Measurements from ENCODE around the gene SLC29A4. TPM values are rescaled to one million over a fixed set of nuclear protein-coding genes. Genes with fewer than 3 reads are reported as not detected.
A peak's percentile ranks its signal among the peaks of the same experiment; 100 is the strongest.
"Not testable (repeated sequence)": the region's sequence is repeated elsewhere in the genome, so short reads cannot be mapped to it uniquely, and the experiment has no call there.

Gene SLC29A4
- total and polyA plus RNA-seq, 5 donors from 2014 or later, result 0.22 to 0.47 (median 0.25) TPM

DNA sequence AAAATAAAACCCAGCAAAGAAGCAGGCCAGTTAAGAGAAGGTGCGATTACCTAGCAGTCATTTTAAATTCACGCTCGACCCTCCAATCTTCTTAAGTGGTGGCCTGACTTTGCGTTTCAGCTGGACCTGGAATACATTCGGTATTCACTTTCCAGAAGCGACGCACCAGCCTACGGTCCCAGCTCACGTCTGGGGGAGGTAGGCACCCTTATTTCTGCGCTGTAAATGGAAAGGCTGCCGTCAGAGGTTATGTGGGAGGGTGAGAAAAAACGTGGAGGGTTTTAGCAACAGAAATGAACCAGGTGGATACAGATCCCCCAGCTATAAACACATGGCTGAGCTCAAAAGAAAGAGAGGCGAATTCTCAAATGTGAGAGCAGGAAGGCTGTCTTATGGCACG is 29.2 kb upstream of the SLC29A4 start:
- not testable (repeated sequence) for H3K9me3 Mint-ChIP-seq; H3K4me1 Mint-ChIP-seq; H3K4me1 ChIP-seq (ENCODE audit: control insufficient read depth, insufficient read depth, low read length, poor library complexity, severe bottlenecking); DNase-seq; H3K27me3 ChIP-seq (ENCODE audit: control insufficient read depth, insufficient read depth, low read length); ATAC-seq (ENCODE audit: low read depth in 2 of 2); H3K9me3 ChIP-seq (ENCODE audit: control insufficient read depth in 2 of 2, low read length in 2 of 2); H3K27ac ChIP-seq (ENCODE audit: insufficient read depth, low read length, poor library complexity, severe bottlenecking); H3K36me3 Mint-ChIP-seq; H3K36me3 ChIP-seq (ENCODE audit: control insufficient read depth, insufficient read depth, low read length); H3K4me3 Mint-ChIP-seq; H3K4me3 ChIP-seq (ENCODE audit: low read depth, low read length); H3K27ac Mint-ChIP-seq
- H3K27me3 Mint-ChIP-seq, result peaks cover 13% of the 10 kb centered on the region

- H3K27me3 ChIP-seq (ENCODE audit: control insufficient read depth, insufficient read depth, low read length); H3K4me3 ChIP-seq (ENCODE audit: low read depth, low read length); H3K4me1 ChIP-seq (ENCODE audit: control insufficient read depth, insufficient read depth, low read length, poor library complexity, severe bottlenecking); H3K9me3 Mint-ChIP-seq; ATAC-seq (ENCODE audit: low read depth in 2 of 2); H3K9me3 ChIP-seq (ENCODE audit: control insufficient read depth in 2 of 2, low read length in 2 of 2); H3K36me3 Mint-ChIP-seq; DNase-seq; H3K27ac ChIP-seq (ENCODE audit: insufficient read depth, low read length, poor library complexity, severe bottlenecking); H3K36me3 ChIP-seq (ENCODE audit: control insufficient read depth, insufficient read depth, low read length); H3K4me1 Mint-ChIP-seq; H3K4me3 Mint-ChIP-seq; H3K27ac Mint-ChIP-seq: not testable (repeated sequence)
- H3K27me3 Mint-ChIP-seq, result peaks cover 15% of the 10 kb centered on the region
These were observed 28.4 kb upstream of the SLC29A4 start for GRCh38 chr7:5254371-5254770.

DNA sequence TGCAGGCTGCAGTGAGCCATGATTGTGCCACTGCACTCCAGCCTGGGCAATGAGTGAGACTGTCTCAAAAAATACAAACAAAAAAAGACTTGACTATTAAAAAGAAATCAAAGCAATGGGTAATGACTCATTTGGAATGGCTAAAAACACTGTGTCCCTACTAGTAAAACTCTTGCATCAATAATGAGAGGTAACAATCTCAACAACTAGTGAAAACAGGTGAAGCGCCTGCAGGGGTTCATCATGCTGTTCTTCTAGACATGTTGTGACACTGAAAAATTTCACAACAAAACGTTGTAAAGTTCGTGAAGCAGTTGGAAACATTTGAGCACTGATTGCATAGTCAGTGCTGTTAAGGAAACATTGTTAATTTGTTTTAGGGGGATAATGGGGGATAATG is 26.9 kb upstream of the SLC29A4 start:
- Mint-ChIP-seq H3K36me3 (no peaks in the 10 kb centered on the region), H3K4me1 (no peaks in the 10 kb centered on the region), H3K27ac (no peak overlapping the region), H3K27me3 (peaks cover 18% of the 10 kb centered on the region), H3K9me3 (peaks cover 0 to 3% (median 0%) of the 10 kb centered on the region in 7 donors), H3K4me3 (no peak overlapping the region)
- DNase-seq, result no peak
- Histone ChIP-seq H3K27me3 (ENCODE audit: control insufficient read depth, insufficient read depth, low read length) (no peaks in the 10 kb centered on the region), H3K27ac (ENCODE audit: insufficient read depth, low read length, poor library complexity, severe bottlenecking) (no peak overlapping the region), H3K4me3 (ENCODE audit: low read depth, low read length) (no peak overlapping the region), H3K36me3 (ENCODE audit: control insufficient read depth, insufficient read depth, low read length) (no peaks in the 10 kb centered on the region), H3K9me3 (ENCODE audit: control insufficient read depth in 2 of 2, low read length in 2 of 2) (no peaks in the 10 kb centered on the region), H3K4me1 (ENCODE audit: control insufficient read depth, insufficient read depth, low read length, poor library complexity, severe bottlenecking) (no peaks in the 10 kb centered on the region)
- ATAC-seq (ENCODE audit: low read depth in 2 of 2), result no peak

- not testable (repeated sequence) for H3K36me3 ChIP-seq (ENCODE audit: control insufficient read depth, insufficient read depth, low read length); H3K4me1 ChIP-seq (ENCODE audit: control insufficient read depth, insufficient read depth, low read length, poor library complexity, severe bottlenecking); H3K27me3 Mint-ChIP-seq; H3K27me3 ChIP-seq (ENCODE audit: control insufficient read depth, insufficient read depth, low read length); H3K27ac Mint-ChIP-seq; H3K4me3 Mint-ChIP-seq; H3K4me1 Mint-ChIP-seq; ATAC-seq (ENCODE audit: low read depth in 2 of 2); H3K27ac ChIP-seq (ENCODE audit: insufficient read depth, low read length, poor library complexity, severe bottlenecking); DNase-seq; H3K9me3 ChIP-seq (ENCODE audit: control insufficient read depth in 2 of 2, low read length in 2 of 2); H3K4me3 ChIP-seq (ENCODE audit: low read depth, low read length); H3K36me3 Mint-ChIP-seq; H3K9me3 Mint-ChIP-seq
These were observed 22.1 kb upstream of the SLC29A4 start for GRCh38 chr7:5260530-5261068.

DNA sequence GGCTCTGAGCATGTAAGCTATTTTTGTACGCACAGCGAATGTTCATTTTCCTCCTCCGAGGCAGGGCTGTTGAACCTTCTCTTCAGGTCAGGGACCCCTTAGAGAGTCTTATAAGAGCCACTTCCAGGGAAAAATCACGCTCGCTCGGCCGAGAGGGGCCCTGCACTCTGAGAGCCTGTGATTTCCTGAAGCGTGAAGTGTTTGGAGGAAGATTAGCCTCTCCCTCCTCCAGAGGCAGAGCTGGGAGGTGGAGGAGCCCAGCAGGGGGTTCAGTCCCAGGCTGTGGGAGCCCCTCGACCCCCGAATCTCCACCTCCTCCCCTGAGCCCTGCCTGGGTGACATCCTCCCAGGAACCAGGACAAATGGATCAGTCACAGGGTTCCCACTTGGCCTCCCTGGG is 19.7 kb upstream of the SLC29A4 start:
- not testable (repeated sequence) for H3K9me3 ChIP-seq (ENCODE audit: control insufficient read depth in 2 of 2, low read length in 2 of 2); H3K27ac ChIP-seq (ENCODE audit: insufficient read depth, low read length, poor library complexity, severe bottlenecking); H3K36me3 Mint-ChIP-seq; H3K4me3 Mint-ChIP-seq; ATAC-seq (ENCODE audit: low read depth in 2 of 2); H3K9me3 Mint-ChIP-seq; H3K4me3 ChIP-seq (ENCODE audit: low read depth, low read length); H3K4me1 ChIP-seq (ENCODE audit: control insufficient read depth, insufficient read depth, low read length, poor library complexity, severe bottlenecking); H3K27me3 Mint-ChIP-seq; DNase-seq; H3K27ac Mint-ChIP-seq; H3K4me1 Mint-ChIP-seq; H3K36me3 ChIP-seq (ENCODE audit: control insufficient read depth, insufficient read depth, low read length); H3K27me3 ChIP-seq (ENCODE audit: control insufficient read depth, insufficient read depth, low read length)

DNA sequence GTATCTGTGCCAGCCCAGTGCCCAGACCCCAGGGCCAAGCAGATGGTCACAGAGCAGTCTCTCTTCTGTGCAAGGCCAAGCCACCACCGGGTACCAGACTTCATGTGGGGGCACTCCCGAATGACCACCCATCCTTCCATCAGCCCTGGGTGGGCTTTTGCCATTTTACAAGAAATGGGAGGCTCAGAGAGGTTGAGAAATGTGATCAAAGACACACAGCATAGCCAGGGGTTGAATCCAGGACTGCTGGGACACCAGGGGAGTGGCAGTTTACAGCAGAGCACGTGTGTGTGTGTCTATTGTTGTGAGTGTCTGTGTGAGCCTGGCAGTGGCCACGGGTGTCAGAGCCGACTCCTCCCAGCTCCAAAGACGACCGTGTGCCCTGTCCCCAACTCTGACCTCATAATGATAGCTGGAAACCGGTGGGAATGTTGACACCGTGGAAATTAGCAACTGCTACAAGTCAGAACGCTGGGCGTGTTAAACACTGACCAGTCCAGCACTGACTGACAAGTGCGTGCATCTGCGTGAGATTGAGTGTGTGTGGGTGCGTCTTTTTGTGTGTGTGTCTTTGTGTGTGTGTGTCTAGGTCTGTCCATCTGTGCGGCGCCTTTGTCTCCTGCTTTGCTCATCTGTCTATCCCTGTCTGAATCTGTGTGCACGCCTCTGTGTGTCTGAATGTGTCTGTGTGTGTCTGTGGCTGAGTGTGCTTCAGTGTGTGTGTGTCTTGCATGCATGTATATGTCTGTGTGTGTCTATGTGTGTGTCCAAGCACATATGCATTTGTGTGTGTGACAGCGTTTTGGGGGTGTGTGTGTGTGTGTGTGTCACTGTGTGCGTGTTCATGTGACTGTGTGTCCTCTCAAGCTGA is 17.2 kb upstream of the SLC29A4 start:
- no peaks in the 10 kb centered on the region for H3K27me3 ChIP-seq (ENCODE audit: control insufficient read depth, insufficient read depth, low read length)
- H3K27ac Mint-ChIP-seq, result no peak overlapping the region
- ATAC-seq (ENCODE audit: low read depth in 2 of 2), result peak in 1 of 2 donors; percentile 22

DNA sequence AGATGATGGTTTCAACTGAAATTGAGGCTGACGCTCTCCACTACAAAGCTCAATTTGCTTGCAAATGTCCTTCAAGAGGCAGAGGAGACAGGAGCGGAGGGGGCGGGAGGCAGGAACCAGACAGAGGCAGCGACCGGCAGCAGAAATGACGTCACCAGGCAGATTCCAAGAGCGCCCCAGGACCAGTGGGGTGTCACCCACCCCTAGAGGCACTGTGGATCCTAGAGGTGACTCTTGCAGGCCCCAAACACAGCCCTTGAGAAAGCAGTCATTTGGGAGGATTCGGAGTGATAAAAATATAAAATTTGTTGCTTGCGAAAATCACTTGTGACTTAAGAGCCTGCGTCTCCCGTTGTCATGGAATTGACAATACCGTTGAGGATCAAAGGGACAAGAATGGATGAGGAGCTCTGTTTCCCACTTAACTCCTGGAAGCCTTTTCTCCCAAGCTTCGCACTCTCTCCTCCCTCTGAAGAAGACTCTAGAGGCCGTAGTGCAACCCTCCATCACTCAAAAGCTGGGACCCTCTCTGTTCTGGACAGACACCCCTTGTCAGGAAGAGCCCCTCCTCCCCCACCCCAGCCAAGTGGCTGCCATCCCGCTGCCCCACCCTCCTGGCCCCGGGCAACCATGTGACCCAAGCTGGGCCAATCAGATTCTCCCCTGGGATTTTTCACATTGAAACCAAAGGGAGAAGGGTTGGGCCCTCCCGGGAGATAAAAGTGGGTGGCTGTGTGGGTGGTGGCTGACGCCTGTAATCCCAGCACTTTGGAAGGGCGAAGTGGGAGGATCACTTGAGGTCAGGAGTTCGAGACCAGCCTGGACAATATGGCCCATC is 16.3 kb upstream of the SLC29A4 start:
- H3K9me3 ChIP-seq (ENCODE audit: control insufficient read depth in 2 of 2, low read length in 2 of 2), result no peaks in the 10 kb centered on the region
- H3K4me1 ChIP-seq (ENCODE audit: control insufficient read depth, insufficient read depth, low read length, poor library complexity, severe bottlenecking), result no peaks in the 10 kb centered on the region
- H3K4me1 Mint-ChIP-seq, result no peaks in the 10 kb centered on the region
- no peak overlapping the region for H3K4me3 ChIP-seq (ENCODE audit: low read depth, low read length)
- no peaks in the 10 kb centered on the region for H3K36me3 ChIP-seq (ENCODE audit: control insufficient read depth, insufficient read depth, low read length)
- peaks cover 0 to 3% (median 0%) of the 10 kb centered on the region in 7 donors for H3K9me3 Mint-ChIP-seq
- no peaks in the 10 kb centered on the region for H3K27me3 Mint-ChIP-seq
- no peak overlapping the region for H3K27ac ChIP-seq (ENCODE audit: insufficient read depth, low read length, poor library complexity, severe bottlenecking)
- no peak overlapping the region for H3K27ac Mint-ChIP-seq
- H3K27me3 ChIP-seq (ENCODE audit: control insufficient read depth, insufficient read depth, low read length), result no peaks in the 10 kb centered on the region
- no peak for DNase-seq
- no peak for ATAC-seq (ENCODE audit: low read depth in 2 of 2)
- H3K4me3 Mint-ChIP-seq, result peak overlapping the region in 1 of 4 donors; percentile 21
- no peaks in the 10 kb centered on the region for H3K36me3 Mint-ChIP-seq

More for the DNA sequence above, 17.2 kb upstream of the SLC29A4 start:
- Mint-ChIP-seq H3K4me3 (no peak overlapping the region), H3K4me1 (no peaks in the 10 kb centered on the region), H3K36me3 (no peaks in the 10 kb centered on the region), H3K9me3 (peaks cover 0 to 3% (median 0%) of the 10 kb centered on the region in 7 donors), H3K27me3 (no peaks in the 10 kb centered on the region)
- DNase-seq, result no peak
- Histone ChIP-seq H3K9me3 (ENCODE audit: control insufficient read depth in 2 of 2, low read length in 2 of 2) (no peaks in the 10 kb centered on the region), H3K36me3 (ENCODE audit: control insufficient read depth, insufficient read depth, low read length) (no peaks in the 10 kb centered on the region), H3K27ac (ENCODE audit: insufficient read depth, low read length, poor library complexity, severe bottlenecking) (no peak overlapping the region), H3K4me3 (ENCODE audit: low read depth, low read length) (no peak overlapping the region), H3K4me1 (ENCODE audit: control insufficient read depth, insufficient read depth, low read length, poor library complexity, severe bottlenecking) (no peaks in the 10 kb centered on the region)

Data from CD4-positive, CD25-positive, alpha-beta regulatory T cell (primary cell).